H9 (cell line): ENCODE results near the gene SLC5A7. TPM values are rescaled to one million over a fixed set of nuclear protein-coding genes. Genes with fewer than 3 reads are reported as not detected.

Experiments used
- DNase-seq: peaks from one replicate; pipeline ENCODE4 v3.0.0-alpha.2; 2017
- H2AFZ ChIP-seq: one replicate; pipeline ENCODE4 v1.6.1; 2013; ENCODE audit warnings: mild to moderate bottlenecking, low read length, control low read depth, moderate library complexity
- H2AK5ac ChIP-seq: 2 replicates; pipeline ENCODE4 v1.6.1; 2013; ENCODE audit warnings: low read length, control low read depth, mixed read lengths; ENCODE audit not compliant: insufficient read length
- H2BK120ac ChIP-seq: one replicate; pipeline ENCODE4 v1.6.1; 2013; ENCODE audit warnings: low read depth, mild to moderate bottlenecking, low read length, control low read depth, inconsistent platforms; ENCODE audit not compliant: poor library complexity, severe bottlenecking
- H2BK12ac ChIP-seq: 2 replicates; pipeline ENCODE4 v1.6.1; 2013; ENCODE audit warnings: low read length, control low read depth, mixed read lengths, low read depth; ENCODE audit not compliant: insufficient read length
- H2BK15ac ChIP-seq: 2 replicates; pipeline ENCODE4 v1.6.1; 2013; ENCODE audit warnings: low read depth, low read length, control low read depth
- H2BK20ac ChIP-seq: one replicate; pipeline ENCODE4 v1.6.1; 2013; ENCODE audit warnings: low read depth, mild to moderate bottlenecking, low read length, control low read depth, inconsistent platforms; ENCODE audit not compliant: poor library complexity, severe bottlenecking
- H2BK5ac ChIP-seq: 2 replicates; pipeline ENCODE4 v1.6.1; 2013; ENCODE audit warnings: low read length, control low read depth, mixed read lengths; ENCODE audit not compliant: insufficient read length
- H3K14ac ChIP-seq: 2 replicates; pipeline ENCODE4 v1.6.1; 2013; ENCODE audit warnings: low read length, control low read depth; ENCODE audit not compliant: insufficient read depth
- H3K18ac ChIP-seq: 2 replicates; pipeline ENCODE4 v1.6.1; 2013; ENCODE audit warnings: low read depth, mild to moderate bottlenecking, mixed read lengths, low read length, control low read depth; ENCODE audit not compliant: insufficient read length
- H3K23ac ChIP-seq: 2 replicates; pipeline ENCODE4 v1.6.1; 2013; ENCODE audit warnings: low read length, control low read depth, mixed read lengths, low read depth; ENCODE audit not compliant: insufficient read length
- H3K23me2 ChIP-seq: 2 replicates; pipeline ENCODE4 v1.6.1; 2013; ENCODE audit warnings: low read depth, mild to moderate bottlenecking, mixed read lengths, low read length, control low read depth; ENCODE audit not compliant: insufficient read length, poor library complexity, severe bottlenecking
- H3K27ac ChIP-seq: 2 replicates; pipeline ENCODE4 v1.5.1; 2013; ENCODE audit warnings: low read length, control low read depth, mixed read lengths, low read depth; ENCODE audit not compliant: insufficient read length
- H3K27me3 ChIP-seq: 2 replicates; pipeline ENCODE4 v1.6.1; 2013; ENCODE audit warnings: low read length, control low read depth, inconsistent platforms; ENCODE audit not compliant: insufficient read depth
- H3K4ac ChIP-seq: 2 replicates; pipeline ENCODE4 v1.6.1; 2013; ENCODE audit warnings: low read depth, mild to moderate bottlenecking, control low read depth, inconsistent platforms, low read length, moderate library complexity
- H3K4me1 ChIP-seq: 2 replicates; pipeline ENCODE4 v1.6.1; 2013; ENCODE audit warnings: low read length, control low read depth, inconsistent platforms; ENCODE audit not compliant: insufficient read depth
- H3K4me2 ChIP-seq: 2 replicates; pipeline ENCODE4 v1.6.1; 2013; ENCODE audit warnings: low read length, control low read depth, mixed read lengths; ENCODE audit not compliant: insufficient read length, insufficient read depth
- H3K56ac ChIP-seq: 2 replicates; pipeline ENCODE4 v1.6.1; 2013; ENCODE audit warnings: low read depth, mild to moderate bottlenecking, mixed read lengths, low read length, control low read depth; ENCODE audit not compliant: insufficient read length
- H3K79me1 ChIP-seq: 2 replicates; pipeline ENCODE4 v1.6.1; 2013; ENCODE audit warnings: low read depth, mild to moderate bottlenecking, moderate library complexity, low read length, control low read depth, inconsistent platforms; ENCODE audit not compliant: insufficient read depth, poor library complexity, severe bottlenecking
- H3K79me2 ChIP-seq: 2 replicates; pipeline ENCODE4 v1.6.1; 2013; ENCODE audit warnings: low read length, control low read depth, inconsistent platforms; ENCODE audit not compliant: insufficient read depth
- H3K9ac ChIP-seq: 2 replicates; pipeline ENCODE4 v1.6.1; 2013; ENCODE audit warnings: low read length, control low read depth, mixed read lengths; ENCODE audit not compliant: insufficient read length; ENCODE audit errors: extremely low read depth
- H3K9me3 ChIP-seq: one replicate; pipeline ENCODE4 v1.6.1; 2013; ENCODE audit warnings: low read depth, low read length, inconsistent platforms; ENCODE audit not compliant: control insufficient read depth
- H3T11ph ChIP-seq: one replicate; pipeline ENCODE4 v1.6.1; 2013; ENCODE audit warnings: mild to moderate bottlenecking, low read length, control low read depth, inconsistent platforms
- H4K20me1 ChIP-seq: one replicate; pipeline ENCODE4 v1.6.1; 2013; ENCODE audit not compliant: control insufficient read depth, insufficient read length, insufficient read depth
- H4K5ac ChIP-seq: 2 replicates; pipeline ENCODE4 v1.6.1; 2013; ENCODE audit warnings: low read depth, mild to moderate bottlenecking, mixed read lengths, low read length, control low read depth; ENCODE audit not compliant: insufficient read length
- H4K8ac ChIP-seq: replicated peaks from 2 replicates; pipeline ENCODE4 v1.6.1; 2013; ENCODE audit warnings: low read length, control low read depth, mixed read lengths, low read depth; ENCODE audit not compliant: insufficient read length
- H4K91ac ChIP-seq: 2 replicates; pipeline ENCODE4 v1.6.1; 2013; ENCODE audit warnings: low read depth, mild to moderate bottlenecking, moderate library complexity, mixed read lengths, low read length, control low read depth; ENCODE audit not compliant: insufficient read length
- H3K27ac Mint-ChIP-seq, 3 experiments: 2 replicates in 2 of 3; 3 replicates in 1 of 3; pipeline ENCODE4 v1.8.0; 2020 to 2021; ENCODE audit warnings: mixed read lengths in 3 of 3, mild to moderate bottlenecking in 1 of 3, moderate library complexity in 1 of 3
- H3K27me3 Mint-ChIP-seq: 2 replicates; pipeline ENCODE4 v1.8.0; 2021; ENCODE audit warnings: low read depth, mild to moderate bottlenecking, moderate library complexity, mixed read lengths
- H3K36me3 Mint-ChIP-seq, 3 experiments: 2 replicates in 2 of 3; 3 replicates in 1 of 3; pipeline ENCODE4 v1.8.0; 2020 to 2021; ENCODE audit warnings: low read depth in 3 of 3, mixed read lengths in 3 of 3; ENCODE audit not compliant: insufficient read depth in 1 of 3
- H3K4me1 Mint-ChIP-seq, 2 experiments: 2 replicates each; pipeline ENCODE4 v1.8.0; 2020; ENCODE audit warnings: mixed read lengths in 2 of 2
- H3K4me3 Mint-ChIP-seq, 2 experiments: 2 replicates in 1 of 2; 3 replicates in 1 of 2; pipeline ENCODE4 v1.8.0; 2020 to 2021; ENCODE audit warnings: mild to moderate bottlenecking in 2 of 2, mixed read lengths in 2 of 2, moderate library complexity in 1 of 2
- H3K9me3 Mint-ChIP-seq, 2 experiments: 2 replicates in 1 of 2; 3 replicates in 1 of 2; pipeline ENCODE4 v1.8.0; 2020; ENCODE audit warnings: mild to moderate bottlenecking in 2 of 2, mixed read lengths in 2 of 2, moderate library complexity in 1 of 2
- WGBS: extraction: QIAGEN DNeasy Blood & Tissue Kit; methylation state at CpG from one replicate; pipeline ENCODE4 v1.1.7; 2013; ENCODE audit warnings: missing lambda C conversion rate, low lambda C conversion rate, mixed read lengths; ENCODE audit not compliant: insufficient read length; ENCODE audit errors: extremely low coverage; 5-methylcytosine and 5-hydroxymethylcytosine counted together
- total RNA-seq: library from RNA; stranded (reverse); gene quantifications from 2 replicates; pipeline ENCODE4 v1.2.1, GENCODE V29; 2021
- TF ChIP-seq, protein P1 (sequence below): fragments of 200-600 bp; sonication (generic); conservative IDR thresholded peaks from 3 replicates; pipeline ENCODE4 v1.8.0; 2021; ENCODE audit warnings: antibody characterized with exemption, mild to moderate bottlenecking

Gene SLC5A7
- total RNA-seq, 1 experiment from 2014 or later = 0.11 TPM

GRCh38 chr2:108058576-108059137 lies 72.3 kb downstream of the SLC5A7 start:
- Histone ChIP-seq H3K4me2 (no peak overlapping the region), H3K9me3 (no peaks in the 10 kb centered on the region), H3K4me1 (no peaks in the 10 kb centered on the region), H4K91ac (no peak overlapping the region), H3K18ac (no peak overlapping the region), H2AFZ (no peak overlapping the region), H3T11ph (no peak overlapping the region), H2BK20ac (no peak overlapping the region), H4K20me1 (no peaks in the 10 kb centered on the region), H2BK15ac (no peak overlapping the region), H4K5ac (no peak overlapping the region), H3K23me2 (no peaks in the 10 kb centered on the region), H3K14ac (no peak overlapping the region), H2AK5ac (no peak overlapping the region), H4K8ac (no peak overlapping the region), H2BK12ac (no peak overlapping the region), H3K4ac (no peak overlapping the region), H3K9ac (no peak overlapping the region), H3K23ac (no peak overlapping the region), H3K79me1 (no peaks in the 10 kb centered on the region), H3K56ac (no peak overlapping the region), H2BK120ac (no peak overlapping the region), H2BK5ac (no peak overlapping the region), H3K27me3 (no peaks in the 10 kb centered on the region), H3K27ac (no peak overlapping the region), H3K79me2 (no peaks in the 10 kb centered on the region)
- H3K9me3 Mint-ChIP-seq = no peaks in the 10 kb centered on the region
- H3K27ac Mint-ChIP-seq = no peak overlapping the region
- no peak for DNase-seq
- TF ChIP-seq, protein P1, sequence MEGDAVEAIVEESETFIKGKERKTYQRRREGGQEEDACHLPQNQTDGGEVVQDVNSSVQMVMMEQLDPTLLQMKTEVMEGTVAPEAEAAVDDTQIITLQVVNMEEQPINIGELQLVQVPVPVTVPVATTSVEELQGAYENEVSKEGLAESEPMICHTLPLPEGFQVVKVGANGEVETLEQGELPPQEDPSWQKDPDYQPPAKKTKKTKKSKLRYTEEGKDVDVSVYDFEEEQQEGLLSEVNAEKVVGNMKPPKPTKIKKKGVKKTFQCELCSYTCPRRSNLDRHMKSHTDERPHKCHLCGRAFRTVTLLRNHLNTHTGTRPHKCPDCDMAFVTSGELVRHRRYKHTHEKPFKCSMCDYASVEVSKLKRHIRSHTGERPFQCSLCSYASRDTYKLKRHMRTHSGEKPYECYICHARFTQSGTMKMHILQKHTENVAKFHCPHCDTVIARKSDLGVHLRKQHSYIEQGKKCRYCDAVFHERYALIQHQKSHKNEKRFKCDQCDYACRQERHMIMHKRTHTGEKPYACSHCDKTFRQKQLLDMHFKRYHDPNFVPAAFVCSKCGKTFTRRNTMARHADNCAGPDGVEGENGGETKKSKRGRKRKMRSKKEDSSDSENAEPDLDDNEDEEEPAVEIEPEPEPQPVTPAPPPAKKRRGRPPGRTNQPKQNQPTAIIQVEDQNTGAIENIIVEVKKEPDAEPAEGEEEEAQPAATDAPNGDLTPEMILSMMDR = no peak
- H3K4me3 Mint-ChIP-seq = no peak overlapping the region
- no peaks in the 10 kb centered on the region for H3K36me3 Mint-ChIP-seq
- no CpG with 5 or more reads among the region's 3 CpGs for WGBS
- H3K27me3 Mint-ChIP-seq = no peaks in the 10 kb centered on the region
- H3K4me1 Mint-ChIP-seq = peaks cover 0 to 3% of the 10 kb centered on the region in 2 experiments; a peak in 1 of 4 replicates
